Measurements from ENCODE around the gene MAPKAP1. TPM values are rescaled to one million over a fixed set of nuclear protein-coding genes. Genes with fewer than 3 reads are reported as not detected.
A peak's percentile ranks its signal among the peaks of the same experiment; 100 is the strongest.

MAPKAP1 gene
- total RNA-seq, 1 donor from 2014 or later: 74.6 TPM

GRCh38 chr9:125750627-125751011 is 43.6 kb upstream of the MAPKAP1 start:
- no peak for DNase-seq (ENCODE audit: low spot score, unreplicated experiment)
- no peaks in the 10 kb centered on the region for H3K36me3 Mint-ChIP-seq (ENCODE audit: insufficient read depth)
- peak overlapping the region; percentile 40 for H3K4me3 Mint-ChIP-seq (ENCODE audit: low read depth)
- H3K27ac Mint-ChIP-seq: no peak overlapping the region
- no peaks in the 10 kb centered on the region for H3K9me3 Mint-ChIP-seq (ENCODE audit: low read depth)
- H3K27me3 Mint-ChIP-seq: peaks cover under 1% of the 10 kb centered on the region
- peaks cover 38% of the 10 kb centered on the region for H3K4me1 Mint-ChIP-seq (ENCODE audit: low read depth)
- TF ChIP-seq, protein P1, sequence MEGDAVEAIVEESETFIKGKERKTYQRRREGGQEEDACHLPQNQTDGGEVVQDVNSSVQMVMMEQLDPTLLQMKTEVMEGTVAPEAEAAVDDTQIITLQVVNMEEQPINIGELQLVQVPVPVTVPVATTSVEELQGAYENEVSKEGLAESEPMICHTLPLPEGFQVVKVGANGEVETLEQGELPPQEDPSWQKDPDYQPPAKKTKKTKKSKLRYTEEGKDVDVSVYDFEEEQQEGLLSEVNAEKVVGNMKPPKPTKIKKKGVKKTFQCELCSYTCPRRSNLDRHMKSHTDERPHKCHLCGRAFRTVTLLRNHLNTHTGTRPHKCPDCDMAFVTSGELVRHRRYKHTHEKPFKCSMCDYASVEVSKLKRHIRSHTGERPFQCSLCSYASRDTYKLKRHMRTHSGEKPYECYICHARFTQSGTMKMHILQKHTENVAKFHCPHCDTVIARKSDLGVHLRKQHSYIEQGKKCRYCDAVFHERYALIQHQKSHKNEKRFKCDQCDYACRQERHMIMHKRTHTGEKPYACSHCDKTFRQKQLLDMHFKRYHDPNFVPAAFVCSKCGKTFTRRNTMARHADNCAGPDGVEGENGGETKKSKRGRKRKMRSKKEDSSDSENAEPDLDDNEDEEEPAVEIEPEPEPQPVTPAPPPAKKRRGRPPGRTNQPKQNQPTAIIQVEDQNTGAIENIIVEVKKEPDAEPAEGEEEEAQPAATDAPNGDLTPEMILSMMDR (IDR thresholded peaks at IDR 0.05; ENCODE audit: unreplicated experiment): no peak

- no peaks in the 10 kb centered on the region for H3K36me3 Mint-ChIP-seq (ENCODE audit: insufficient read depth)
- TF ChIP-seq, protein P1 (IDR thresholded peaks at IDR 0.05; ENCODE audit: unreplicated experiment): no peak
- no peak for DNase-seq (ENCODE audit: low spot score, unreplicated experiment)
- H3K4me3 Mint-ChIP-seq (ENCODE audit: low read depth): peak overlapping the region; percentile 91
- peaks cover 6% of the 10 kb centered on the region for H3K27me3 Mint-ChIP-seq
- H3K27ac Mint-ChIP-seq: no peak overlapping the region
- H3K9me3 Mint-ChIP-seq (ENCODE audit: low read depth): no peaks in the 10 kb centered on the region
- H3K4me1 Mint-ChIP-seq (ENCODE audit: low read depth): peaks cover 35% of the 10 kb centered on the region
Observed at GRCh38 chr9:125749951-125750626, 43.1 kb upstream of the MAPKAP1 start.

- peak overlapping the region; percentile 91 for H3K4me3 Mint-ChIP-seq (ENCODE audit: low read depth)
- H3K4me1 Mint-ChIP-seq (ENCODE audit: low read depth): peaks cover 35% of the 10 kb centered on the region
- no peak for DNase-seq (ENCODE audit: low spot score, unreplicated experiment)
- no peaks in the 10 kb centered on the region for H3K9me3 Mint-ChIP-seq (ENCODE audit: low read depth)
- peak overlapping the region; percentile 54 for H3K27ac Mint-ChIP-seq
- no peaks in the 10 kb centered on the region for H3K36me3 Mint-ChIP-seq (ENCODE audit: insufficient read depth)
- TF ChIP-seq, protein P1 (IDR thresholded peaks at IDR 0.05; ENCODE audit: unreplicated experiment): no peak
- peaks cover 10% of the 10 kb centered on the region for H3K27me3 Mint-ChIP-seq
Observed at GRCh38 chr9:125749287-125749935, 42.4 kb upstream of the MAPKAP1 start.

DNA sequence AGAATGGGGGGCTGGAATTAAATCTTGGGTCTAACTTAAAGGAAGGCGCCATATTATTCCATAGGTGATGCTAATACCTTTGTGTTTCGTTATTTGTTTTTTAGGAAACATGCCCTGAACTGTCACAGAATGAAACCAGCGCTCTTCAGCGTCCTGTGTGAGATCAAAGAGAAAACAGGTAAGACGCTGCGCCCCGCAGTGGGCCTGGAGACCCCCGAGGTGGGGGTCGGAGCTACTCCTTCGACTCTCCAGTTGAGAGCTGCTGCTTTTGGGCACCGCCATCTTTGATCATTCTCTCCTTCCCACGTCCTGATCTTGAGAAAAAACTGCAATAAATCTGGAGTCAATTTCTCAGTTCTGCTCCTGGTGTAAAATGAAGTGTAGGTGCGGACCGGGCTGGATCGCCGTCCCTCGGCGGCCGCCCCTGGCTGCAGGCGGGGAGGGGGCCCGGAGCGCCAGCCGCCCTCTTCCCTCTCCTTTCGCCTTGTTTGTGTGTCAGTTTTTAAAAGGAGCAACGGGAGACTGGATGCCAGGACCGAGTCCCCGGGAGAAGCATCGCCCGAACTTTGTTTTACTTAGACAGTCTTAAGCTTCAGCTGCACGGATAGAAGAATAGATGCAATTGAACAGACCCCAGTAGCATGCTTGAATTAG is 41.6 kb upstream of the MAPKAP1 start:
- Mint-ChIP-seq H3K27me3 (peaks cover 10% of the 10 kb centered on the region), H3K4me3 (ENCODE audit: low read depth) (peak overlapping the region; percentile 91), H3K36me3 (ENCODE audit: insufficient read depth) (no peaks in the 10 kb centered on the region), H3K27ac (peak overlapping the region; percentile 94), H3K9me3 (ENCODE audit: low read depth) (no peaks in the 10 kb centered on the region), H3K4me1 (ENCODE audit: low read depth) (peaks cover 29% of the 10 kb centered on the region)
- TF ChIP-seq, protein P1 (IDR thresholded peaks at IDR 0.05; ENCODE audit: unreplicated experiment): no peak
- no peak for DNase-seq (ENCODE audit: low spot score, unreplicated experiment)

DNA sequence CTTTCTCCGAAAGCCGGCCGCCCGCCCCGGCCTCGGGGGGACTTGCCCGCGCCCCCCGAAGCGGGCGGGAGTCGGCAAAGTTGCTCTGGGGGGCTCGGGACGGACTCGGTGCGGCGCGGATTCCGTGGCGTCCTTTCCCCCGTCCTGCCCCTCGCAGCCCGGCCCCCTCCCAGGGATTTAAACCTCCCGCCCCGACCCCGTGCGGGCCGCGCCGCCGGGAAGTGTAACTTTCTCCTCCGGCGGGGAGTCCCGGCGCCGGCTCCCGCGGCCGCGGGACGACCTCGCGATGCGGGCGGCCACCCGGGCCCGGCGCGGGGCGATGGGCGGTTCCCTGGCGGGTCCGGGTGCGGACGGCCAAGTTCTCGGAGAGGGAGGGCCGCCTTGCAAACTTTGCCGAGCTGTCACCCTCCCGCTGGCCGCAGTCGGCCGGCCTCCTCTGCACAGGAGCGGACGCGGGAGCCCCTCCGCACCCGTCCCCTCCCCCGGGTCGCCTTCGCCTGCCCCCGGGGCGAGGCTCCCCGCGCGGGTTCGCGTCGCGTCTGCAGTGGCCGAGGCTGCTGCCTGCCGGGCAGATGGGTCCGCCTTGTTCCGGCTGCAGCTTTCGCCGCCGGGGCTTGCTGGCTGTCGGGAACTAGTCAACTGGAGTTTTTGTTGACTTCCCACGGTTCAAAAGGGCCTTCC is 40.9 kb upstream of the MAPKAP1 start:
- Mint-ChIP-seq H3K4me1 (ENCODE audit: low read depth) (peaks cover 29% of the 10 kb centered on the region), H3K27ac (peak overlapping the region; percentile 94), H3K9me3 (ENCODE audit: low read depth) (no peaks in the 10 kb centered on the region), H3K36me3 (ENCODE audit: insufficient read depth) (no peaks in the 10 kb centered on the region), H3K4me3 (ENCODE audit: low read depth) (peak overlapping the region; percentile 91), H3K27me3 (peaks cover 10% of the 10 kb centered on the region)
- DNase-seq (ENCODE audit: low spot score, unreplicated experiment): peak; percentile 25
- TF ChIP-seq, protein P1 (IDR thresholded peaks at IDR 0.05; ENCODE audit: unreplicated experiment): no peak

All from progenitor cell of endocrine pancreas (in vitro differentiated cells).